GM18520 (cell line): ENCODE data around the gene OLIG3.

Experiments used
- ATAC-seq: cut with Tn5 transposase; IDR thresholded peaks from one replicate; pipeline ENCODE4 v1.9.1; 2021; ENCODE audit not compliant: unreplicated experiment

OLIG3 gene

GRCh38 chr6:137496368-137496767 lies 2.2 kb upstream of the OLIG3 start:
- no peak for ATAC-seq

GRCh38 chr6:137495703-137496336 lies 1.6 kb upstream of the OLIG3 start:
- ATAC-seq, result no peak

- no peak for ATAC-seq
These were observed 951 bp upstream of the OLIG3 start for GRCh38 chr6:137494988-137495702.

- no peak for ATAC-seq
These were observed 766 bp downstream of the OLIG3 start for GRCh38 chr6:137493218-137494038.

- ATAC-seq, result no peak
These were observed 1.6 kb downstream of the OLIG3 start for GRCh38 chr6:137492289-137493217.

GRCh38 chr6:137491478-137491877 lies 2.7 kb downstream of the OLIG3 start:
- ATAC-seq, result no peak

- no peak for ATAC-seq
These were observed 3.2 kb downstream of the OLIG3 start for GRCh38 chr6:137490961-137491360.

GRCh38 chr6:137490006-137490905 lies 3.9 kb downstream of the OLIG3 start:
- no peak for ATAC-seq

- ATAC-seq, result no peak
These were observed 4.9 kb downstream of the OLIG3 start for GRCh38 chr6:137489046-137490005.

GRCh38 chr6:137488150-137489045 lies 5.8 kb downstream of the OLIG3 start:
- ATAC-seq, result no peak

- no peak for ATAC-seq
These were observed 6.4 kb downstream of the OLIG3 start for GRCh38 chr6:137487869-137488149.

- ATAC-seq, result no peak
These were observed 6.9 kb downstream of the OLIG3 start for GRCh38 chr6:137487181-137487868.

GRCh38 chr6:137486416-137486815 lies 7.8 kb downstream of the OLIG3 start:
- no peak for ATAC-seq

GRCh38 chr6:137480431-137480830 lies 13.8 kb downstream of the OLIG3 start:
- ATAC-seq, result no peak

- no peak for ATAC-seq
These were observed 19.1 kb downstream of the OLIG3 start for GRCh38 chr6:137475103-137475502.

- ATAC-seq, result no peak
These were observed 20.6 kb downstream of the OLIG3 start for GRCh38 chr6:137473598-137473997.

GRCh38 chr6:137472641-137473137 lies 21.5 kb downstream of the OLIG3 start:
- ATAC-seq, result no peak
